Measurements from ENCODE around the gene ZFTA. TPM values are rescaled to one million over a fixed set of nuclear protein-coding genes. Genes with fewer than 3 reads are reported as not detected.
"Not testable (repeated sequence)": the region's sequence is repeated elsewhere in the genome, so short reads cannot be mapped to it uniquely, and the experiment has no call there.

Gene ZFTA
- total RNA-seq: 1 to 10 TPM; 4.5 to 5.6 TPM

DNA sequence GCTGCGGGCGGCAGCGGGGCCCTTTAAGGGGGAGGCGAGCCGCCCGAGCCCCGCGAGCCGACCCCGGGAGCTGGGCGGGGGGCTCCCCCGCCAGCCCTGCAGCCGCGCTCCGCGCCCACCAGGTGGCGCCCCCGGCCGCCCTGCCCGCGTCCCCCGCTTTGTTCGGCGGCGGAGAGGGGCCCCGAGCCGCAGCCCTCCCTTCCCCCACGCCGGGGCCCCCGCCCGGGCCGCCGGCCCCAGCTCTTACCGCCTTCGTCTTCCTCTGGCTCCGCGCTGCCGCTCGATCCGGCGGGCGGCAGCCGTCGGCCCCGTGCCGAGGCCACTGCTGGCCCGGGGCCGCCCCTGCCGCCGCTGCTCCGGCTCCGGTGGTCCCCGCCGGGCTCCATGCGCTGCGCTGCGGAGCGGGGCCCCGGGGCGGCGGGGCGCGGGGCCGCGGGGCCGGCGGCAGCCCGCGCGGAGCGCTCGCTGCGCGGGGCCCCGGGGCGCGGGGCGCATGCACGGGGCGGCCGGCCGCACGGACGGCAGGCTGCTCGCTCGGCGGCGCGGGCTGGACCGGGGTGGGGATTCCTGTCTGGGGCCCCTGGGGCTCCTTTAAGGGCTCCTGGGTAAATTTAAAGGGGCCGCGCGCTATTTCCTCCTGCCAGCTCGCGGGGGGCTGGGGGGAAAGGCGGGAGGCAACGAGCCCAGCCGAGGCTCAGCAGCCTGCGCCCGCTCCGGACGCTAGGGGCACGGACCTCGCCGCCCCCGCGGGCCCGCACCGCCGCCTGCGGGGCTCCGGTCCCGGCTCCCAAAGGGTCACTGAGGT is at the start of gene ZFTA:
Gene ZFTA, minus strand, starts transcription at position 539 of the 805 bp plus-strand sequence. Its CDS starts 153 bp downstream, at position 386.
- H3K36me3 Mint-ChIP-seq (ENCODE audit: low read depth): no peaks in the 10 kb centered on the region
- H3K4me3 Mint-ChIP-seq: peak within 1 kb of the TSS; percentile 92
- peak; percentile 64 for DNase-seq
- peak; percentile 66 for ATAC-seq
- H3K27ac Mint-ChIP-seq: peak within 1 kb of the TSS; percentile 81
- ChIA-PET CTCF (interaction anchor here (0.7 to 3.5 kb wide), 19 partner anchors 11 to 587 kb away, joined by 3 to 30 read pairs (median 4); no protein-coding TSS in a partner anchor), POLR2A (interaction anchor here (2.4 kb wide), 1 partner anchor 87 kb away, joined by 6 read pairs; the partner anchor contains the start of gene RTN3)
- peaks cover 15% of the 10 kb centered on the region for H3K4me1 Mint-ChIP-seq (ENCODE audit: low read depth)
- peaks cover 27% of the 10 kb centered on the region for H3K27me3 Mint-ChIP-seq (ENCODE audit: low read depth)
- H3K9me3 Mint-ChIP-seq (ENCODE audit: insufficient read depth): no peaks in the 10 kb centered on the region

- CTCF ChIA-PET: no interaction called here
- POLR2A ChIA-PET: no interaction called here
- DNase-seq: no peak
- Mint-ChIP-seq H3K9me3 (ENCODE audit: insufficient read depth) (no peaks in the 10 kb centered on the region), H3K4me3 (no peak overlapping the region), H3K27ac (no peak overlapping the region), H3K36me3 (ENCODE audit: low read depth) (peaks cover 62% of the 10 kb centered on the region), H3K27me3 (ENCODE audit: low read depth) (no peaks in the 10 kb centered on the region), H3K4me1 (ENCODE audit: low read depth) (peaks cover 28% of the 10 kb centered on the region)
- ATAC-seq: no peak
Observed at GRCh38 chr11:63817758-63818498, 49.4 kb upstream of the ZFTA start.

- H3K27me3 Mint-ChIP-seq (ENCODE audit: low read depth): no peaks in the 10 kb centered on the region
- ChIA-PET POLR2A (interaction anchor here (0.6 kb wide), 1 partner anchor 507 kb away, joined by 3 read pairs; no protein-coding TSS in a partner anchor), CTCF (interaction anchor here (0.5 kb wide), 1 partner anchor 346 kb away, joined by 3 read pairs; no protein-coding TSS in a partner anchor)
- ATAC-seq (no peak), DNase-seq (no peak)
- H3K4me1 Mint-ChIP-seq (ENCODE audit: low read depth): peaks cover 34% of the 10 kb centered on the region
- H3K9me3 Mint-ChIP-seq (ENCODE audit: insufficient read depth): no peaks in the 10 kb centered on the region
- H3K36me3 Mint-ChIP-seq (ENCODE audit: low read depth): peaks cover 54% of the 10 kb centered on the region
- H3K4me3 Mint-ChIP-seq: no peak overlapping the region
- no peak overlapping the region for H3K27ac Mint-ChIP-seq
Observed at GRCh38 chr11:63816732-63817131, 48.2 kb upstream of the ZFTA start.

GRCh38 chr11:63816166-63816565 is 47.6 kb upstream of the ZFTA start:
- Mint-ChIP-seq H3K27me3 (ENCODE audit: low read depth) (no peaks in the 10 kb centered on the region), H3K4me3 (no peak overlapping the region), H3K36me3 (ENCODE audit: low read depth) (peaks cover 49% of the 10 kb centered on the region), H3K9me3 (ENCODE audit: insufficient read depth) (no peaks in the 10 kb centered on the region), H3K27ac (no peak overlapping the region), H3K4me1 (ENCODE audit: low read depth) (peaks cover 36% of the 10 kb centered on the region)
- CTCF ChIA-PET: no interaction called here
- no peak for DNase-seq
- no peak for ATAC-seq
- POLR2A ChIA-PET: no interaction called here

DNA sequence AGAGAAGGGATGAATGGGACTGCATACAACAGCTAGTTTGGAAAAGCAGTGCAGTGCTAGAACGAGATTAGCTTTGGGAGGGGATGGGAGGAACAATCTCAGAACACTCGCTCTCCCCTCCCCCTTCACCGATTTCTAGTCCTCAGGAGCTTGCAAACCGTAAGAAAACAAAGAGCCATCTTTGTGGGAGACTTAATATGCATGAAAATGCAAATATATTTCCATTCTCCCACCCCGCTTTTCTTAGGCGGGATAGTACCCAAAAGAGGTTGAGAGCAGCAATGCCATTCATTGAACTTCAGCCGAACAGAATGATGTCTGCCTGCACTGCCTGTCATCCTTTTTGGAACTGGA is 45.8 kb upstream of the ZFTA start:
- no peaks in the 10 kb centered on the region for H3K9me3 Mint-ChIP-seq (ENCODE audit: insufficient read depth)
- no peaks in the 10 kb centered on the region for H3K27me3 Mint-ChIP-seq (ENCODE audit: low read depth)
- ATAC-seq (no peak), DNase-seq (no peak)
- CTCF ChIA-PET: interaction anchor here (1.0 to 1.8 kb wide), 3 partner anchors 45 to 101 kb away, joined by 3 to 4 read pairs (median 3); no protein-coding TSS in a partner anchor
- POLR2A ChIA-PET: interaction anchor here (0.6 kb wide), 1 partner anchor 1410 kb away, joined by 5 read pairs; no protein-coding TSS in a partner anchor
- peak overlapping the region; percentile 49 for H3K27ac Mint-ChIP-seq
- H3K4me3 Mint-ChIP-seq: peak overlapping the region; percentile 85
- peaks cover 37% of the 10 kb centered on the region for H3K36me3 Mint-ChIP-seq (ENCODE audit: low read depth)
- peaks cover 40% of the 10 kb centered on the region for H3K4me1 Mint-ChIP-seq (ENCODE audit: low read depth)

DNA sequence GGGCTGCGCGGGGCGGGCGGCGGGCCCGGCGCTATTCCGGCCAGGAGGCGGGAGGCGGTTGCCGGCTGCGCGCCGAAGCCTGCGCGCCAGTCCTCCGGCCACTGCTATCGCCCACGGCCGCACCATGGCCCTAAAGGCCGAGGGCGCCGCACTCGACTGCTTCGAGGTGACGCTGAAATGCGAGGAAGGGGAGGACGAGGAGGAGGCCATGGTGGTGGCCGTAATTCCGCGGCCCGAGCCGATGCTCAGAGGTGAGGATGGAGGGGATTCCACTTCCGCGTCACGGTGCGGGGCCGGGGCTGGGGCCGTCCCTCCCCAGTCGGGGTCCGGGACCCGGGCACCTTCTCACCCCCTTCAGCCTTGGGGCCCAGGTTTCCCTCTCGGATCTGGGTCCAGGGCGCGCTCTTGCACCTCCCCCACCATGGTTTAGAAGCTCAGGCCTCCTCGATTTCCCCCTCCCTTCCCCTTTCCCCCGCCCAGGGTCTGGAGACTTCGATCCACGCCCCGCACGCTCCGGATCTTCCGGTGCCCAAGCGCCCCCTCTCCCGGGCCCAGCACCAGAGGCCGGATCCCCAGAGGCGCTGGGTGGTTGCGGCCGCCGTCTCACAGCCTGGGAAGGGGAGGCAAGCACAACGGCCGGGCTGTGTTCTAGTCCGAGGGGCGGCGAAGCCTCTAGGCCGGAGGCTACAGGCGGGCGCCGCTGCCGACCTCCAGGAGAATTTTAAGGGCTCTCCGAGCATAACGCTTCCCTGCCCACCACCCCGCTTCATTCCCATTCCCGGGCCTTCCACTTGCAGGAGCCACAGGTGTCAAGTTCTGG is 45.2 kb upstream of the ZFTA start:
- Mint-ChIP-seq H3K9me3 (ENCODE audit: insufficient read depth) (no peaks in the 10 kb centered on the region), H3K4me3 (peak overlapping the region; percentile 85), H3K27me3 (ENCODE audit: low read depth) (no peaks in the 10 kb centered on the region), H3K4me1 (ENCODE audit: low read depth) (peaks cover 40% of the 10 kb centered on the region), H3K27ac (peak overlapping the region; percentile 72), H3K36me3 (ENCODE audit: low read depth) (peaks cover 35% of the 10 kb centered on the region)
- ATAC-seq: peak; percentile 43
- DNase-seq: peak; percentile 61
- ChIA-PET CTCF (interaction anchor here (1.0 to 1.8 kb wide), 3 partner anchors 45 to 102 kb away, joined by 3 to 4 read pairs (median 3); no protein-coding TSS in a partner anchor), POLR2A (interaction anchor here (0.6 kb wide), 1 partner anchor 1410 kb away, joined by 5 read pairs; no protein-coding TSS in a partner anchor)

GRCh38 chr11:63813035-63813562 is 44.5 kb upstream of the ZFTA start, which contains the start of gene SPINDOC:
Gene SPINDOC (plus strand): TSS chr11:63813456. CDS start chr11:63813687, 231 bp downstream.
- peak within 1 kb of the TSS; percentile 85 for H3K4me3 Mint-ChIP-seq
- peak within 1 kb of the TSS; percentile 72 for H3K27ac Mint-ChIP-seq
- peaks cover 28% of the 10 kb centered on the region for H3K36me3 Mint-ChIP-seq (ENCODE audit: low read depth)
- no peaks in the 10 kb centered on the region for H3K27me3 Mint-ChIP-seq (ENCODE audit: low read depth)
- POLR2A ChIA-PET: no interaction called here
- no peaks in the 10 kb centered on the region for H3K9me3 Mint-ChIP-seq (ENCODE audit: insufficient read depth)
- peak; percentile 81 for DNase-seq
- ATAC-seq: peak; percentile 91
- CTCF ChIA-PET: interaction anchor here (1.1 to 1.4 kb wide), 2 partner anchors 45 to 102 kb away, joined by 3 to 4 read pairs; partner anchors contain the start of gene ZFTA
- H3K4me1 Mint-ChIP-seq (ENCODE audit: low read depth): peaks cover 40% of the 10 kb centered on the region

GRCh38 chr11:63811522-63811921 is 42.9 kb upstream of the ZFTA start:
- no peak overlapping the region for H3K27ac Mint-ChIP-seq
- H3K4me3 Mint-ChIP-seq: no peak overlapping the region
- DNase-seq: no peak
- no peaks in the 10 kb centered on the region for H3K27me3 Mint-ChIP-seq (ENCODE audit: low read depth)
- peaks cover 17% of the 10 kb centered on the region for H3K36me3 Mint-ChIP-seq (ENCODE audit: low read depth)
- ChIA-PET POLR2A (no interaction called here), CTCF (interaction anchor here (0.8 kb wide), 1 partner anchor 134 kb away, joined by 3 read pairs; no protein-coding TSS in a partner anchor)
- H3K4me1 Mint-ChIP-seq (ENCODE audit: low read depth): peaks cover 37% of the 10 kb centered on the region
- H3K9me3 Mint-ChIP-seq (ENCODE audit: insufficient read depth): no peaks in the 10 kb centered on the region
- no peak for ATAC-seq

GRCh38 chr11:63810383-63810782 is 41.8 kb upstream of the ZFTA start:
- DNase-seq; H3K27ac Mint-ChIP-seq; ATAC-seq; H3K27me3 Mint-ChIP-seq (ENCODE audit: low read depth); H3K9me3 Mint-ChIP-seq (ENCODE audit: insufficient read depth); POLR2A ChIA-PET; H3K4me3 Mint-ChIP-seq; H3K36me3 Mint-ChIP-seq (ENCODE audit: low read depth): not testable (repeated sequence)
- peaks cover 28% of the 10 kb centered on the region for H3K4me1 Mint-ChIP-seq (ENCODE audit: low read depth)
- CTCF ChIA-PET: interaction anchor here (0.9 kb wide), 1 partner anchor 68 kb away, joined by 3 read pairs; no protein-coding TSS in a partner anchor

DNA sequence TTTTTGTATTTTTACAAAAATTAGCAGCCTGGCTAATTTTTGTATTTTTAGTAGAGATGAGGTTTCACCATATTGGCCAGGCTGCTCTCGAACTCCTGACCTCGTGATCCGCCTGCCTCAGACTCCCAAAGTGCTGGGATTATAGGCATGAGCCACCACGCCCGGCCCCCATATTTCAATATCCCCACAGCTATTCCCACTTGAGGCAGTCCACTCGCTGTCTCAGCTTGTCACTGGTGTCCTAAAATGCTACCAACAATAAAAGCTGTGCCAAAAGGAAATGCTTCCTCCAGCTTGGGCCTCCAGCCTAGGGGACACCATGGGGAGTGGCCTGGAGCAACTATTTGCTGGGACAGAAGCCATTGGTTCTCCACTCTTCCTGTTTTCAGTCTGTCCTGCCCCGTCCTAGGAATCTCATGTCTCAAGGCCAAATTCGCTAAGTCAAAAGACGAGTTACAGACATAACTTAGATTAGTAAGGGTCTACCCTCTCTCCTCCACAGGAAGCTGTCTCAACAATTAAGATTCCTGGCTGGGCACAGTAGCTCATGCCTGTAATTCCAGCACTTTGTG is 37.4 kb upstream of the ZFTA start:
- Mint-ChIP-seq H3K4me3 (no peak overlapping the region), H3K27ac (no peak overlapping the region), H3K27me3 (ENCODE audit: low read depth) (no peaks in the 10 kb centered on the region), H3K4me1 (ENCODE audit: low read depth) (peaks cover 2% of the 10 kb centered on the region), H3K9me3 (ENCODE audit: insufficient read depth) (no peaks in the 10 kb centered on the region), H3K36me3 (ENCODE audit: low read depth) (no peaks in the 10 kb centered on the region)
- ChIA-PET CTCF (interaction anchor here (0.6 to 0.8 kb wide), 2 partner anchors 39 to 167 kb away, joined by 3 read pairs; no protein-coding TSS in a partner anchor), POLR2A (no interaction called here)
- DNase-seq (no peak), ATAC-seq (no peak)
